Adrenal gland (tissue), 5 donors: Measurements from ENCODE around the gene ARRDC3.

Experiments used
- POLR2A ChIP-seq, 2 donors: fragments of 450-650 bp; IDR thresholded peaks; one replicate each; pipeline ENCODE4 v1.6.1; 2017; ENCODE audit warnings: antibody characterized with exemption in 2 of 2, mild to moderate bottlenecking in 2 of 2, moderate library complexity in 1 of 2
- TF ChIP-seq, protein P1 (sequence below), 6 experiments: fragments of 450-650 bp in 4 of 6; fragments of 200-600 bp in 2 of 6; sonication (generic) in 1 of 6; IDR thresholded peaks; 1 replicate in 5 of 6; 2 replicates in 1 of 6; pipeline versions ENCODE4 v1.5.1 to v1.8.0; 2016 to 2021; ENCODE audit warnings: antibody characterized with exemption in 6 of 6, mild to moderate bottlenecking in 2 of 6, moderate library complexity in 1 of 6
- donor health status: DM: no; HTN: no; CAD: no.

DNA sequence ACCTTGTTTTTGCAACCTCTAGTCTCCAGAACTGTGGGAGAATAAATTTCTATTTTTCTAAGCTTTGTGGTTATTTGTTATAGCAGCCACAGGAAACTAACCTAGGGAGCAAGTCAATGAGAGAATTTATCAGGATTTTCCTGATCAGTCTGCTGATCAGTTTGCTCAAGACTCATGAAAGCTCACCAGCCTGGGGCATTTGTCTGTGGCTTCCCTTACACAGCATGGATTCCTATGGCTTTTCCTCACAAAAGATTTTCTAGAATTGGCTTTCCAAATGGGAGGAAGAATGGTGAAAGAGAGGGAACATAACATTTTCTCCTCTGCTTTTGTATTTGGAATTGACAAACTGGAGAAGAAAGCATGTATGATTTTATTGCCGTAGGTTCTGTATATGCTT, 20.2 kb downstream of the ARRDC3 start:
- TF ChIP-seq, protein P1, sequence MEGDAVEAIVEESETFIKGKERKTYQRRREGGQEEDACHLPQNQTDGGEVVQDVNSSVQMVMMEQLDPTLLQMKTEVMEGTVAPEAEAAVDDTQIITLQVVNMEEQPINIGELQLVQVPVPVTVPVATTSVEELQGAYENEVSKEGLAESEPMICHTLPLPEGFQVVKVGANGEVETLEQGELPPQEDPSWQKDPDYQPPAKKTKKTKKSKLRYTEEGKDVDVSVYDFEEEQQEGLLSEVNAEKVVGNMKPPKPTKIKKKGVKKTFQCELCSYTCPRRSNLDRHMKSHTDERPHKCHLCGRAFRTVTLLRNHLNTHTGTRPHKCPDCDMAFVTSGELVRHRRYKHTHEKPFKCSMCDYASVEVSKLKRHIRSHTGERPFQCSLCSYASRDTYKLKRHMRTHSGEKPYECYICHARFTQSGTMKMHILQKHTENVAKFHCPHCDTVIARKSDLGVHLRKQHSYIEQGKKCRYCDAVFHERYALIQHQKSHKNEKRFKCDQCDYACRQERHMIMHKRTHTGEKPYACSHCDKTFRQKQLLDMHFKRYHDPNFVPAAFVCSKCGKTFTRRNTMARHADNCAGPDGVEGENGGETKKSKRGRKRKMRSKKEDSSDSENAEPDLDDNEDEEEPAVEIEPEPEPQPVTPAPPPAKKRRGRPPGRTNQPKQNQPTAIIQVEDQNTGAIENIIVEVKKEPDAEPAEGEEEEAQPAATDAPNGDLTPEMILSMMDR (IDR thresholded peaks at IDR 0.05) = no peak
- TF ChIP-seq POLR2A (IDR thresholded peaks at IDR 0.05) = no peak
